ENCODE data around the gene LUC7L2. TPM values are rescaled to one million over a fixed set of nuclear protein-coding genes. Genes with fewer than 3 reads are reported as not detected.
"Not testable (repeated sequence)": the region's sequence is repeated elsewhere in the genome, so short reads cannot be mapped to it uniquely, and the experiment has no call there.

LUC7L2 gene
- total RNA-seq, 1 donor from 2014 or later: 111 TPM

DNA sequence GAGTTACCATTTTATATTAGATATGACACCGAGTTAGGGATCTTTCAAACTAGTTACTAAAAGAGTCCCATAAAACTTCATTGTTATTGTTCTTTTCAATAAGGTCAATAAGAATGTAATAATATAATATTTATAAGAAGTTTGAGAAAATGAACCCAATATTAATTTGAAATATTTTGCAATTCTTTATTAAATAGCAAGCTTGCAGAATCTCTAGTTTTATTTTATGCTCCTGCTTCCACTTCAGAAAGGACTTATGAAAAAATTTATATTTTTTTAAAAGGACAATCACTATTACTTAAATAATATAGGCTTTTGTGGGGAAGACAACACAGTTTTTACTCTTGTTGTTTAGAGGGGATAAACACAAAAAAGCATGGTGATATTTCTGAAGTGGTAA, 47.9 kb downstream of the LUC7L2 start:
- Mint-ChIP-seq H3K9me3 (no peaks in the 10 kb centered on the region), H3K27ac (no peak overlapping the region), H3K4me1 (no peaks in the 10 kb centered on the region), H3K36me3 (peaks cover 40% of the 10 kb centered on the region), H3K27me3 (ENCODE audit: insufficient read depth, low read depth) (no peaks in the 10 kb centered on the region), H3K4me3 (no peak overlapping the region)
- H3K4me2 ChIP-seq: no peak overlapping the region
- H3K4me1 ChIP-seq: no peaks in the 10 kb centered on the region
- H3K36me3 ChIP-seq: peaks cover 37% of the 10 kb centered on the region
- no peak overlapping the region for H3K27ac ChIP-seq
- no peak overlapping the region for H3K4me3 ChIP-seq
- no peaks in the 10 kb centered on the region for H4K20me1 ChIP-seq (ENCODE audit: low read depth)
- no peak for DNase-seq (ENCODE audit: low spot score)
- H3K9ac ChIP-seq: no peak overlapping the region
- no peak overlapping the region for H2AFZ ChIP-seq (replicated peaks)
- H3K9me3 ChIP-seq (ENCODE audit: low read depth): no peaks in the 10 kb centered on the region
- no peaks in the 10 kb centered on the region for H3K79me2 ChIP-seq (ENCODE audit: low read depth)
- TF ChIP-seq EZH2phosphoT487 (IDR thresholded peaks at IDR 0.05) (no peak), EZH2 (IDR thresholded peaks at IDR 0.05) (no peak)
- TF ChIP-seq, protein P1, sequence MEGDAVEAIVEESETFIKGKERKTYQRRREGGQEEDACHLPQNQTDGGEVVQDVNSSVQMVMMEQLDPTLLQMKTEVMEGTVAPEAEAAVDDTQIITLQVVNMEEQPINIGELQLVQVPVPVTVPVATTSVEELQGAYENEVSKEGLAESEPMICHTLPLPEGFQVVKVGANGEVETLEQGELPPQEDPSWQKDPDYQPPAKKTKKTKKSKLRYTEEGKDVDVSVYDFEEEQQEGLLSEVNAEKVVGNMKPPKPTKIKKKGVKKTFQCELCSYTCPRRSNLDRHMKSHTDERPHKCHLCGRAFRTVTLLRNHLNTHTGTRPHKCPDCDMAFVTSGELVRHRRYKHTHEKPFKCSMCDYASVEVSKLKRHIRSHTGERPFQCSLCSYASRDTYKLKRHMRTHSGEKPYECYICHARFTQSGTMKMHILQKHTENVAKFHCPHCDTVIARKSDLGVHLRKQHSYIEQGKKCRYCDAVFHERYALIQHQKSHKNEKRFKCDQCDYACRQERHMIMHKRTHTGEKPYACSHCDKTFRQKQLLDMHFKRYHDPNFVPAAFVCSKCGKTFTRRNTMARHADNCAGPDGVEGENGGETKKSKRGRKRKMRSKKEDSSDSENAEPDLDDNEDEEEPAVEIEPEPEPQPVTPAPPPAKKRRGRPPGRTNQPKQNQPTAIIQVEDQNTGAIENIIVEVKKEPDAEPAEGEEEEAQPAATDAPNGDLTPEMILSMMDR (IDR thresholded peaks at IDR 0.05): no peak
- no peaks in the 10 kb centered on the region for H3K27me3 ChIP-seq
- H3F3A ChIP-seq (ENCODE audit: low read depth): no peaks in the 10 kb centered on the region

DNA sequence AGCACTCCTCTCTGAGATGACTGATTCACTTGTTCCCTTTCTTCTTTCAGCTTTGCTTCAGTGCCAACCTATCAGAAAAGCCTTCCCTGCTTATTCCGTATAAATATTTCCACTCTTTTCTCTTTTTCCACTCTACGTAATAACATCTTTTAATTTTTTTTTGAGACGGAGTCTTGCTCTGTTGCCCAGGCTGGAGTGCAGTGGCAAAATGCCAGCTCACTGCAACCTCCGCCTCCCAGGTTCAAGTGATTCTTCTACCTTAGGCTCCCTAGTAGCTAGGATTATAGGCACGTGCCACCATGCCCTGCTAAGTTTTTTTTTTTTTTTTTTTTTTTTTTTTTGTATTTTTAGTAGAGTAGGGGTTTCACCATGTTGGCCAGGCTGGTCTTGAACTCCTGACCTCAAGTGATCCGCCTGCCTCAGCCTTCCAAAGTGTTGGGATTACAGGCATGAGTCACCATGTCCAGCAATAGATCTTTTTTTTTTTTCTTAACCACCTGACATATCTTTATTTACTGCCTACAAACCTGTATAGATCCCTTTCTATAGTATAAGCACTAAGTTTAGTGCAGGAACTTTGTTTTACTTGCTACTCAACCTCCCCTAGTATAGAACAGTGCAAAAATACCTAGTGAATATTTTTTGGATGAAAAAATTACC, 55.2 kb downstream of the LUC7L2 start:
- H2AFZ ChIP-seq (replicated peaks); H3K27ac Mint-ChIP-seq; H3K9me3 ChIP-seq (ENCODE audit: low read depth); H3K4me3 Mint-ChIP-seq; H3K4me3 ChIP-seq; DNase-seq (ENCODE audit: low spot score); H3K27me3 ChIP-seq; H3K79me2 ChIP-seq (ENCODE audit: low read depth); H3K4me1 ChIP-seq; H3K4me1 Mint-ChIP-seq; H3F3A ChIP-seq (ENCODE audit: low read depth); H3K9me3 Mint-ChIP-seq; H3K9ac ChIP-seq; H3K27ac ChIP-seq; H3K27me3 Mint-ChIP-seq (ENCODE audit: insufficient read depth, low read depth); H3K4me2 ChIP-seq: not testable (repeated sequence)
- H3K36me3 Mint-ChIP-seq: peaks cover 29% of the 10 kb centered on the region
- peaks cover 40% of the 10 kb centered on the region for H3K36me3 ChIP-seq
- peaks cover 17% of the 10 kb centered on the region for H4K20me1 ChIP-seq (ENCODE audit: low read depth)

DNA sequence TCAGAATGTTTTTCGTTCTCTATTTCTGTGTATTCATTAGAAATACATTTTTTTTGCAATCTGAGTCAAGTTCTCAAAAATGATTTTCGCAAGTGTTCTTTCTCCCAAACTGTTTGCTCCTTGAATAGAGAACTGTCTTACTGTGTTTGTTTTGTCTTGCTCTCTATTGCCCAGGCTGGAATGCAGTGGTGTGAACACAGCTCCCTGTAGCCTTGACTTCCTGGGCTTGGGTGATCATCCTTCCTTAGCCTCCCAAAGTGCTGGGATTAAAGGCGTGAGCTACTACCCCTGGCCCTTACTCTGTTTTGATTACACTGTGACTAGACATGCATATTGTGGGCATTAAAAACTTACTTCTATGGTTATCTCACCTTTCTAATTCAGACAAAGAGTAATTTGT, 56.7 kb downstream of the LUC7L2 start:
- Mint-ChIP-seq H3K27ac (no peak overlapping the region), H3K4me3 (no peak overlapping the region), H3K27me3 (ENCODE audit: insufficient read depth, low read depth) (peaks cover 2% of the 10 kb centered on the region), H3K9me3 (no peaks in the 10 kb centered on the region), H3K36me3 (peaks cover 29% of the 10 kb centered on the region), H3K4me1 (no peaks in the 10 kb centered on the region)
- Histone ChIP-seq H3K4me3 (no peak overlapping the region), H3F3A (ENCODE audit: low read depth) (peaks cover 12% of the 10 kb centered on the region), H3K79me2 (ENCODE audit: low read depth) (no peaks in the 10 kb centered on the region), H3K9me3 (ENCODE audit: low read depth) (no peaks in the 10 kb centered on the region), H4K20me1 (ENCODE audit: low read depth) (peaks cover 17% of the 10 kb centered on the region), H3K27me3 (no peaks in the 10 kb centered on the region), H3K27ac (no peak overlapping the region), H3K36me3 (peaks cover 37% of the 10 kb centered on the region), H2AFZ (replicated peaks) (no peak overlapping the region), H3K4me2 (no peak overlapping the region), H3K4me1 (no peaks in the 10 kb centered on the region), H3K9ac (no peak overlapping the region)
- no peak for DNase-seq (ENCODE audit: low spot score)
- TF ChIP-seq EZH2phosphoT487 (IDR thresholded peaks at IDR 0.05): no peak

DNA sequence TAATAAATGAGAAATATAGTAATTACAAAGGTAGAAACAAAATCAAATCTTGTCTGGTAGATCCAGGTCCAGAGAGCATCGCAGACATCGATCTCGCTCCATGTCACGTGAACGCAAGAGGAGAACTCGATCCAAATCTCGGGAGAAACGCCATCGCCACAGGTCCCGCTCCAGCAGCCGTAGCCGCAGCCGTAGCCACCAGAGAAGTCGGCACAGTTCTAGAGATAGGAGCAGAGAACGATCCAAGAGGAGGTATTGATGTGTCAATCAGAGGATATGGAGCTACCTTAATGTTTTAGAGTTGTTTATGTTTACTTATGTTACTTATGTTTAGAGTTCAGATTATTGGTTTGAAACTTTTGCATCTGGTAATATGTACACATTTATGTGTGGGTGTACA, 57.8 kb downstream of the LUC7L2 start:
- peaks cover 28% of the 10 kb centered on the region for H3K36me3 Mint-ChIP-seq
- Histone ChIP-seq H3K4me3 (no peak overlapping the region), H3K36me3 (peaks cover 35% of the 10 kb centered on the region), H4K20me1 (ENCODE audit: low read depth) (peaks cover 17% of the 10 kb centered on the region), H3K9ac (no peak overlapping the region), H3K9me3 (ENCODE audit: low read depth) (no peaks in the 10 kb centered on the region), H3K4me2 (no peak overlapping the region), H3K79me2 (ENCODE audit: low read depth) (no peaks in the 10 kb centered on the region), H3K27ac (no peak overlapping the region), H2AFZ (replicated peaks) (no peak overlapping the region), H3K4me1 (no peaks in the 10 kb centered on the region), H3K27me3 (no peaks in the 10 kb centered on the region), H3F3A (ENCODE audit: low read depth) (peaks cover 13% of the 10 kb centered on the region)
- no peaks in the 10 kb centered on the region for H3K4me1 Mint-ChIP-seq
- no peak for DNase-seq (ENCODE audit: low spot score)
- no peak overlapping the region for H3K4me3 Mint-ChIP-seq
- no peak for TF ChIP-seq EZH2 (IDR thresholded peaks at IDR 0.05)
- TF ChIP-seq, protein P1 (IDR thresholded peaks at IDR 0.05): no peak
- TF ChIP-seq EZH2phosphoT487 (IDR thresholded peaks at IDR 0.05): no peak
- no peaks in the 10 kb centered on the region for H3K9me3 Mint-ChIP-seq
- no peak overlapping the region for H3K27ac Mint-ChIP-seq
- peaks cover 2% of the 10 kb centered on the region for H3K27me3 Mint-ChIP-seq (ENCODE audit: insufficient read depth, low read depth)

All from neural progenitor cell (in vitro differentiated cells).